Suppressor macrophage (primary cell): ENCODE measurements around the gene BPNT1.
A peak's percentile ranks its signal among the peaks of the same experiment; 100 is the strongest.
"Not testable (repeated sequence)": the region's sequence is repeated elsewhere in the genome, so short reads cannot be mapped to it uniquely, and the experiment has no call there.

Experiments used
- DNase-seq, 4 experiments: peaks; one replicate each; pipeline ENCODE4 v3.0.0-alpha.2; 2020 to 2022
- total RNA-seq, 17 experiments: gene quantifications; one replicate each; lab custom pipeline; 2026; ENCODE audit warnings: mixed read lengths in 6 of 17, inconsistent platforms in 3 of 17; lab: John Stamatoyannopoulos, UW

Gene BPNT1
- 13.1 to 34.5 (median 26.0) reads per million in 17 experiments for total RNA-seq

- DNase-seq, result peak; percentile 97 to 98 (median 97)
Measured at GRCh38 chr1:220089650-220090556, at the start of gene BPNT1. Gene BPNT1, minus strand, starts transcription at chr1:220089788. Its CDS starts 9,942 bp downstream, at chr1:220079846.

- peak in 3 of 4 experiments; percentile 9 to 27 (median 22) for DNase-seq
Measured at GRCh38 chr1:220137019-220137786, 47.6 kb upstream of the BPNT1 start.

GRCh38 chr1:220135755-220136154 lies 46.2 kb upstream of the BPNT1 start:
- no peak for DNase-seq

- DNase-seq, result no peak
Measured at GRCh38 chr1:220129479-220130210, 40.1 kb upstream of the BPNT1 start.

- no peak for DNase-seq
Measured at GRCh38 chr1:220127076-220127475, 37.5 kb upstream of the BPNT1 start.

GRCh38 chr1:220124542-220124941 lies 35.0 kb upstream of the BPNT1 start:
- peak in 2 of 4 experiments; percentile 5 to 29 for DNase-seq

- DNase-seq, result peak; percentile 4 to 28 (median 14)
Measured at GRCh38 chr1:220123889-220124288, 34.3 kb upstream of the BPNT1 start.

- DNase-seq, result no peak
Measured at GRCh38 chr1:220123066-220123465, 33.5 kb upstream of the BPNT1 start.

GRCh38 chr1:220121791-220122530 lies 32.4 kb upstream of the BPNT1 start:
- no peak for DNase-seq

GRCh38 chr1:220119043-220119512 lies 29.5 kb upstream of the BPNT1 start:
- no peak for DNase-seq

- peak; percentile 40 to 57 (median 50) for DNase-seq
Measured at GRCh38 chr1:220113136-220113695, 23.6 kb upstream of the BPNT1 start.

- DNase-seq, result not testable (repeated sequence)
Measured at GRCh38 chr1:220112600-220112999, 23.0 kb upstream of the BPNT1 start.

- DNase-seq, result not testable (repeated sequence)
Measured at GRCh38 chr1:220110473-220110872, 20.9 kb upstream of the BPNT1 start.

- no peak for DNase-seq
Measured at GRCh38 chr1:220099826-220100225, 10.2 kb upstream of the BPNT1 start.

GRCh38 chr1:220094016-220094911 lies 4.7 kb upstream of the BPNT1 start, which contains the start of gene IARS2:
Gene IARS2, plus strand, starts transcription at chr1:220094132. Its CDS starts 85 bp downstream, at chr1:220094217.
- DNase-seq, result peak; percentile 88 to 96 (median 92)

- DNase-seq, result no peak
Measured at GRCh38 chr1:220093361-220094015, 3.9 kb upstream of the BPNT1 start.

GRCh38 chr1:220092694-220093093 lies 3.1 kb upstream of the BPNT1 start:
- DNase-seq, result no peak

GRCh38 chr1:220086261-220086686 lies 3.3 kb downstream of the BPNT1 start:
- not testable (repeated sequence) for DNase-seq

GRCh38 chr1:220084460-220084859 lies 5.1 kb downstream of the BPNT1 start:
- peak in 3 of 4 experiments; percentile 7 to 43 (median 28) for DNase-seq
